Suprapubic skin (tissue), 4 donors: ENCODE measurements around the gene G6PC3. TPM values are rescaled to one million over a fixed set of nuclear protein-coding genes. Genes with fewer than 3 reads are reported as not detected.
"Not testable (repeated sequence)": the region's sequence is repeated elsewhere in the genome, so short reads cannot be mapped to it uniquely, and the experiment has no call there.

Experiments used
- DNase-seq, 2 donors: peaks; one replicate each; pipeline ENCODE4 v3.0.0-alpha.2; 2019; ENCODE audit warnings: low spot score in 2 of 2
- H3K27ac ChIP-seq: fragments of 200-600 bp; sonication (generic); one replicate; pipeline ENCODE4 v1.5.1; 2019
- H3K27me3 ChIP-seq: fragments of 200-600 bp; sonication (generic); one replicate; pipeline ENCODE4 v1.5.1; 2019
- H3K36me3 ChIP-seq: fragments of 200-600 bp; sonication (generic); one replicate; pipeline ENCODE4 v1.5.1; 2019
- H3K4me1 ChIP-seq: fragments of 200-600 bp; sonication (generic); one replicate; pipeline ENCODE4 v1.5.1; 2019
- H3K4me3 ChIP-seq: fragments of 200-600 bp; sonication (generic); one replicate; pipeline ENCODE4 v1.5.1; 2019; ENCODE audit warnings: mild to moderate bottlenecking
- H3K9me3 ChIP-seq: fragments of 200-600 bp; sonication (generic); one replicate; pipeline ENCODE4 v1.5.1; 2019
- EP300 ChIP-seq: sonication (generic); formaldehyde crosslinking; IDR thresholded peaks from one replicate; pipeline ENCODE4 v1.6.1; 2017; ENCODE audit warnings: antibody characterized with exemption
- POLR2A ChIP-seq, 2 donors: fragments of 450-650 bp; IDR thresholded peaks; one replicate each; pipeline ENCODE4 v1.6.1; 2017; ENCODE audit warnings: antibody characterized with exemption in 2 of 2, mild to moderate bottlenecking in 2 of 2, moderate library complexity in 2 of 2
- POLR2AphosphoS5 ChIP-seq, 3 donors: sonication (generic); formaldehyde crosslinking; IDR thresholded peaks; one replicate each; pipeline ENCODE4 v1.6.1; 2017; ENCODE audit warnings: antibody characterized with exemption in 3 of 3
- WGBS: methylation state at CpG from one replicate; pipeline ENCODE4 v1.1.5; 2018; 5-methylcytosine and 5-hydroxymethylcytosine counted together
- total RNA-seq, 4 donors: library from RNA; depleted of rRNA; stranded (reverse); fragments of >200 nt; gene quantifications; one replicate each; pipeline ENCODE4 v1.1.0, GENCODE V29; 2016
- TF ChIP-seq, protein P1 (sequence below), 2 donors: fragments of 200-600 bp in 1 of 2; fragments of 450-650 bp in 1 of 2; sonication (generic) in 1 of 2; IDR thresholded peaks; one replicate each; pipeline ENCODE4 v1.5.1; 2016 to 2019; ENCODE audit warnings: antibody characterized with exemption in 2 of 2, mild to moderate bottlenecking in 1 of 2, moderate library complexity in 1 of 2

G6PC3 gene
- total RNA-seq, 4 donors from 2014 or later, result 12.7 to 20.4 (median 15.4) TPM

DNA sequence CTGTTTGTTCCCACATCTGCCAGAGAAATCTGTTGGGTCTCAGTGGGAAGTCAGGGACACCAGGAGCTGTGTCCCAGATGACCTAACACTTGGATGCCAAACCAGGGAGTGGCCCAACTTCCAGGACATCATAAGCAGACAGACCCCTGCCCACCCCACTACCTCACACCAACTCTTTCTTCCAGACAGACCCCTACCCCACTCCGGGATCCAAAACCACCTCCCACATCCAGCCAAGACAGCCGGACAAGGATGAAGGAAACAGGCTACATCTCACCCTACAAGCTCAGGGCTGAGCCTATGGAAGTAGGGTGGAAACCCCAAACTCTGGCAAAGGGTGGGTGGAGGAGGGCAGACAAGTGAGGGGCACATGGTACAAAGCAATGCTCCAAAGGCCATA lies 49.3 kb downstream of the G6PC3 start:
- Histone ChIP-seq H3K36me3 (peaks cover 25% of the 10 kb centered on the region), H3K27me3 (no peaks in the 10 kb centered on the region), H3K4me3 (no peak overlapping the region), H3K27ac (peak overlapping the region; percentile 71), H3K4me1 (peaks cover 79% of the 10 kb centered on the region), H3K9me3 (no peaks in the 10 kb centered on the region)
- 100% methylated on average over 2 of the region's 2 CpGs for WGBS
- no peak for DNase-seq
- TF ChIP-seq, protein P1, sequence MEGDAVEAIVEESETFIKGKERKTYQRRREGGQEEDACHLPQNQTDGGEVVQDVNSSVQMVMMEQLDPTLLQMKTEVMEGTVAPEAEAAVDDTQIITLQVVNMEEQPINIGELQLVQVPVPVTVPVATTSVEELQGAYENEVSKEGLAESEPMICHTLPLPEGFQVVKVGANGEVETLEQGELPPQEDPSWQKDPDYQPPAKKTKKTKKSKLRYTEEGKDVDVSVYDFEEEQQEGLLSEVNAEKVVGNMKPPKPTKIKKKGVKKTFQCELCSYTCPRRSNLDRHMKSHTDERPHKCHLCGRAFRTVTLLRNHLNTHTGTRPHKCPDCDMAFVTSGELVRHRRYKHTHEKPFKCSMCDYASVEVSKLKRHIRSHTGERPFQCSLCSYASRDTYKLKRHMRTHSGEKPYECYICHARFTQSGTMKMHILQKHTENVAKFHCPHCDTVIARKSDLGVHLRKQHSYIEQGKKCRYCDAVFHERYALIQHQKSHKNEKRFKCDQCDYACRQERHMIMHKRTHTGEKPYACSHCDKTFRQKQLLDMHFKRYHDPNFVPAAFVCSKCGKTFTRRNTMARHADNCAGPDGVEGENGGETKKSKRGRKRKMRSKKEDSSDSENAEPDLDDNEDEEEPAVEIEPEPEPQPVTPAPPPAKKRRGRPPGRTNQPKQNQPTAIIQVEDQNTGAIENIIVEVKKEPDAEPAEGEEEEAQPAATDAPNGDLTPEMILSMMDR (IDR thresholded peaks at IDR 0.05), result no peak
- TF ChIP-seq POLR2A (IDR thresholded peaks at IDR 0.05), result no peak
- TF ChIP-seq EP300, result no peak
- no peak for TF ChIP-seq POLR2AphosphoS5 (IDR thresholded peaks at IDR 0.05)

DNA sequence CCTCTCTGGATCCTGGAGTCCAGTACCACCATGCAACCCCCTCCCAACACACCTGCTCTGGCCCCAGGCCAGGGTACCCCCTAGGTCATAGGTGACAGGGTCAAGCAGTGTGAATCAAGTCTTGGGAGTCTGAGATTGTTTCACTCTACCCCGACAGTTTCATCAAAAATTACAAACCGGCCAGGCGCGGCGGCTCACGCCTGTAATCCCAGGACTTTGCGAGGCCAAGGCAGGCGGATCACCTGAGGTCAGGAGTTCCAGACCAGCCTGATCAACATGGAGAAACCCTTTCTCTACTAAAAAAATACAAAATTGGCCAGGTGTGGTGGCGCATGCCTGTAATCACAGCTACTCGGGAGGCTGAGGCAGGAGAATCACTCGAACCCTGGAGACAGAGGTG lies 49.7 kb downstream of the G6PC3 start:
- Histone ChIP-seq H3K4me1 (peaks cover 75% of the 10 kb centered on the region), H3K36me3 (peaks cover 20% of the 10 kb centered on the region)
- H3K27ac ChIP-seq, H3K9me3 ChIP-seq, H3K4me3 ChIP-seq, H3K27me3 ChIP-seq, DNase-seq: not testable (repeated sequence)
- WGBS, result 91% methylated on average over 11 of the region's 11 CpGs

DNA sequence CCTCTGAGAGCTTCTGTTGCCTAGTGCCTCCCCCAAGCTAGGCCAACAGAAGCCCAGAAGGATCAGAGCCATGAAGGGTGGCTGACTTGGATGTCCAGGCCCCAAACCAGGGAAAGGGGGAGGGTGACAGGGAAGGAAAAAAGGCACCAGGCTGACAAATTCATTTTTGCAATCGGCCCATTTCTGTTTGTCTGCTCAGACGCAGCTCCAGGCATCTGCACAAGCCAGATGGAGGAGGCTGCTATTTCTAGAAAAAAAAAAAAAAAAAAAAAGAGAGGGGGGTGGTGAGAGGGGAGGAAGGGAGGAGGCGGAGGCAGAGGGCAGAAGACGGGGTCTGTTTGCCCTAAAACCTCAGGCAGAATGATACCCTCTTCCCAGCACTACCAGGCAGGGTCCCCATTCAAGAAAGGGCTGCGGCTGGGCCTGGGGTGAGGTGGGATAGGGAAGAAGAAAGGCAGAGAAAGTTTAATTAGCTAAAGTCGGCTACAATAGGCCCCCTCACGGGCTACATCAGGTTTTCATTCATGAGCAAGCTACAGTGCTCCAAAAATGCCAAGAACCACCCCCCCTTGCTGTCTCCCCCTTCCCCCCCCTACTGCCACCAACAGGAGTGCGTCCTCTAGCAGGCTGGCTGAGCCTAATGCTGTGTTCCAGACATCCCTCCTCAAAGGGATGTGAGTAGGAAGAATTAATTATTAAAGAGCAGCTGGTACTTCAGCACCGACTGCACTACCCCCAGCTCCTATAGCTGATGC lies 50.5 kb downstream of the G6PC3 start:
- H3K4me3 ChIP-seq, result peak overlapping the region; percentile 82
- WGBS, result 49% methylated on average over 9 of the region's 9 CpGs
- H3K4me1 ChIP-seq, result peaks cover 67% of the 10 kb centered on the region
- DNase-seq, result no peak
- no peak for TF ChIP-seq EP300
- TF ChIP-seq POLR2A (IDR thresholded peaks at IDR 0.05), result no peak
- TF ChIP-seq, protein P1 (IDR thresholded peaks at IDR 0.05), result no peak
- TF ChIP-seq POLR2AphosphoS5 (IDR thresholded peaks at IDR 0.05), result no peak
- H3K9me3 ChIP-seq, result no peaks in the 10 kb centered on the region
- H3K27me3 ChIP-seq, result no peaks in the 10 kb centered on the region
- H3K27ac ChIP-seq, result no peak overlapping the region
- H3K36me3 ChIP-seq, result peaks cover 14% of the 10 kb centered on the region

DNA sequence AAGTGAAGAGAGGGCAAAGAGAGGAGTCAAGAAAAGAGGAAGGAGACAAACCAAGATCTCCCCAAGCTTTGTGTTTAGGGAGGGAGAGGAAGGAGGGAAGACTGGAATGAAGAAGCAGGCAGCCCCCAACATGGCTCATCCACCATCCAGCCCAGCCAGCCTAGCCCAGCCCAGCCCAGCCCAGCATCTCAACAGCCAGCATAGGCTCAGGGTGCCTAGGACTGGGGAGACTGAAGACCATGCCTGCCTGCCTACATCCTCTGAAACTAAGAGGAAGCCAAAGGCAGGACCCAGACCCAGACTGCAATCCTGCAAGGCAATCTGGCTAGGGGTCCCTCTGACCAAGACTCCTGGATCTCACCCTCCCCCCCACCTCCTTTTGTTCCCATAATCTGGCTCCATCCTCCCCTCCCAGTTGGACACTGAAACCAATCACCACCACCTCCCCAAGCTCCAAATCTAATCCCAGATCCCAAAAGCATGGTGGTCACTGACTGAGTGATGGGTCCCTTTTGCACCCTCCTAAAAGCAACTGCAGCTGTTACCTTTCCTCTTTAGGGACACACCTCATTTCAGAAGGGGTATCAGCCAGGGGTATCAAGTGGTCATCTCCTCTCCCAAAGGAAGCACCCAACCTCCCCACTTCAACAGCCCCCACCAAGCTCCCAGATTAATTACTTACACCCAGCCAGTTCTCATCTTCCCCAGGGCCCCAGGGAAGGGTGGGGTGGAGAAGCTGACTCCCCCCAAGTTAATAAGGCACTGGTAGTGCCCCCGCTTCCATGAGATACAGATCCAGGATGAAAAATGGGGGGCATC lies 51.7 kb downstream of the G6PC3 start:
- H3K4me1 ChIP-seq, result peaks cover 64% of the 10 kb centered on the region
- peak overlapping the region; percentile 82 for H3K4me3 ChIP-seq
- peak overlapping the region; percentile 91 for H3K27ac ChIP-seq
- no peaks in the 10 kb centered on the region for H3K27me3 ChIP-seq
- no peak for TF ChIP-seq POLR2AphosphoS5 (IDR thresholded peaks at IDR 0.05)
- no peak for TF ChIP-seq EP300
- TF ChIP-seq, protein P1 (IDR thresholded peaks at IDR 0.05), result no peak
- TF ChIP-seq POLR2A (IDR thresholded peaks at IDR 0.05), result no peak
- 9% methylated on average over 1 of the region's 1 CpG for WGBS
- no peak for DNase-seq
- H3K36me3 ChIP-seq, result peaks cover 5% of the 10 kb centered on the region
- H3K9me3 ChIP-seq, result no peaks in the 10 kb centered on the region

DNA sequence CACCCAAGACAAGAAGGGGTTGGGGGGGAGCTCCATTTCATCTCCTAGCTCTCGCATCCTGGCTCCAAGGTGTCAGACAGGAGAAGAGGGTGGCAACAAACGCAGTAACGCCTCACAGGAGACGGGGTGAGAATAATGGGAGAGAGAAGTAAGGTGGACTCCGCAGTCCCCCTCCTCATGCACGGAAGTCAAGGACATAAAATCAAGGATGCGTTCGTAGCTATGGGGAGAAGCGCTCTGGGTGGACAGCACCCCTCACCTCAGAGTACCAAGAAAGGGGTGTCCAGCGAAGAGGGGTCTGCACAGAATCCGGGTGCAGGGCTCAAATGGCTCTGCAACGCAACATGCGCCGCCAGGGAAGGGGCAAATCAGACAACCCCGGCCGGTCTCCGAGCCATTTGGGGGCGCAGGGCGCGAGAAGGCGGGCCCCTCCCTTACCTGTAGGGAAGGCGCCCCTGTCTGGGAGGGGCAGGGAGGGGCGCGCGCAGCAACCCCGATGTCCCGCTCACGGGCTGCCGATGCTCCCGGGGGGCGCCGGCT lies 52.4 kb downstream of the G6PC3 start:
- peak overlapping the region; percentile 91 for H3K27ac ChIP-seq
- no peaks in the 10 kb centered on the region for H3K27me3 ChIP-seq
- TF ChIP-seq POLR2AphosphoS5 (IDR thresholded peaks at IDR 0.05) (no peak), EP300 (no peak), POLR2A (IDR thresholded peaks at IDR 0.05) (no peak)
- TF ChIP-seq, protein P1 (IDR thresholded peaks at IDR 0.05), result no peak
- peak overlapping the region; percentile 82 for H3K4me3 ChIP-seq
- 3% methylated on average over 22 of the region's 32 CpGs for WGBS
- H3K9me3 ChIP-seq, result no peaks in the 10 kb centered on the region
- no peaks in the 10 kb centered on the region for H3K36me3 ChIP-seq
- peaks cover 57% of the 10 kb centered on the region for H3K4me1 ChIP-seq
- no peak for DNase-seq
